ENCODE measurements around the gene TNFAIP3.

GRCh38 chr6:137879299-137879698 lies 12.2 kb downstream of the TNFAIP3 start:
- TF ChIP-seq EZH2 (IDR thresholded peaks at IDR 0.05; ENCODE audit: borderline replicate concordance, insufficient read depth, low read depth, low read length, poor library complexity, severe bottlenecking) (no peak), CTCF (IDR thresholded peaks at IDR 0.05) (no peak)
